HG02571 (cell line): ENCODE data around the gene GSTT2.

Experiments used
- ATAC-seq: cut with Tn5 transposase; IDR thresholded peaks from one replicate; pipeline ENCODE4 v1.9.1; 2021; ENCODE audit warnings: mild to moderate bottlenecking, moderate library complexity; ENCODE audit not compliant: unreplicated experiment

The GSTT2 gene

GRCh38 chr22:24007253-24008021 lies 27.5 kb downstream of the GSTT2 start:
- ATAC-seq, result no peak

GRCh38 chr22:24008022-24008283 lies 28.0 kb downstream of the GSTT2 start:
- ATAC-seq, result no peak

- ATAC-seq, result no peak
Measured at GRCh38 chr22:24008381-24009226, 28.7 kb downstream of the GSTT2 start.

- no peak for ATAC-seq
Measured at GRCh38 chr22:24009227-24010017, 29.5 kb downstream of the GSTT2 start.

GRCh38 chr22:24010018-24010391 lies 30.1 kb downstream of the GSTT2 start:
- ATAC-seq, result no peak

GRCh38 chr22:24011735-24012068 lies 31.8 kb downstream of the GSTT2 start:
- ATAC-seq, result no peak

- no peak for ATAC-seq
Measured at GRCh38 chr22:24016156-24016555, 36.2 kb downstream of the GSTT2 start.

GRCh38 chr22:24021304-24021703 lies 41.4 kb downstream of the GSTT2 start:
- ATAC-seq, result no peak

GRCh38 chr22:24023204-24023789 lies 43.4 kb downstream of the GSTT2 start:
- ATAC-seq, result no peak

- no peak for ATAC-seq
Measured at GRCh38 chr22:24024354-24024753, 44.4 kb downstream of the GSTT2 start.

GRCh38 chr22:24025475-24025874 lies 45.5 kb downstream of the GSTT2 start:
- ATAC-seq, result no peak

GRCh38 chr22:24026056-24026455 lies 46.1 kb downstream of the GSTT2 start:
- ATAC-seq, result no peak

GRCh38 chr22:24026733-24027132 lies 46.8 kb downstream of the GSTT2 start:
- ATAC-seq, result no peak

GRCh38 chr22:24027389-24027975 lies 47.5 kb downstream of the GSTT2 start:
- ATAC-seq, result no peak

GRCh38 chr22:24027991-24028390 lies 48.1 kb downstream of the GSTT2 start:
- ATAC-seq, result no peak

GRCh38 chr22:24028533-24028932 lies 48.6 kb downstream of the GSTT2 start:
- ATAC-seq, result no peak

GRCh38 chr22:24029304-24029703 lies 49.4 kb downstream of the GSTT2 start:
- ATAC-seq, result no peak

GRCh38 chr22:24030186-24030702 lies 50.3 kb downstream of the GSTT2 start:
- no peak for ATAC-seq
